Natural killer cell (primary cell): ENCODE results near the gene ARRB1. TPM values are rescaled to one million over a fixed set of nuclear protein-coding genes. Genes with fewer than 3 reads are reported as not detected.

Experiments used
- ATAC-seq, 3 donors: fragments of 150-1000 bp in 2 of 3; fragments of 200-7000 bp in 1 of 3; cut with Tn5 transposase; 1 replicate in 1 of 3; 2 replicates in 2 of 3; pipeline ENCODE4 v1.10.0; 2021; ENCODE audit warnings: mild to moderate bottlenecking in 2 of 3, moderate library complexity in 2 of 3
- DNase-seq, 2 donors: peaks; one replicate each; pipeline versions ENCODE4 v3.0.0 to v3.0.0-alpha.2; 2013 to 2021; ENCODE audit warnings: mixed read lengths in 1 of 2
- H3K27ac ChIP-seq: one replicate; pipeline ENCODE4 v1.5.1; 2013; ENCODE audit warnings: mild to moderate bottlenecking, low read length
- H3K27me3 ChIP-seq: one replicate; pipeline ENCODE4 v1.6.1; 2013; ENCODE audit warnings: low read length; ENCODE audit not compliant: control insufficient read depth, insufficient read depth
- H3K36me3 ChIP-seq: one replicate; pipeline ENCODE4 v1.6.1; 2013; ENCODE audit warnings: low read length; ENCODE audit not compliant: control insufficient read depth, insufficient read depth
- H3K4me1 ChIP-seq: one replicate; pipeline ENCODE4 v1.6.1; 2013; ENCODE audit warnings: low read length; ENCODE audit not compliant: control insufficient read depth, insufficient read depth
- H3K4me3 ChIP-seq: one replicate; pipeline ENCODE4 v1.5.1; 2013; ENCODE audit warnings: low read length
- H3K9me3 ChIP-seq: one replicate; pipeline ENCODE4 v1.6.1; 2013; ENCODE audit warnings: low read length; ENCODE audit not compliant: control insufficient read depth, insufficient read depth
- H3K27ac Mint-ChIP-seq, 2 donors: one replicate each; pipeline ENCODE4 v1.8.0; 2022; ENCODE audit warnings: mild to moderate bottlenecking in 2 of 2, mixed read lengths in 2 of 2, moderate library complexity in 1 of 2
- H3K27me3 Mint-ChIP-seq, 2 donors: one replicate each; pipeline ENCODE4 v1.8.0; 2022; ENCODE audit warnings: low read depth in 2 of 2, mixed read lengths in 2 of 2
- H3K36me3 Mint-ChIP-seq: one replicate; pipeline ENCODE4 v1.8.0; 2022; ENCODE audit warnings: mixed read lengths
- H3K4me1 Mint-ChIP-seq, 2 donors: one replicate each; pipeline ENCODE4 v1.8.0; 2022; ENCODE audit warnings: mixed read lengths in 2 of 2
- H3K4me3 Mint-ChIP-seq: one replicate; pipeline ENCODE4 v1.8.0; 2022; ENCODE audit warnings: mild to moderate bottlenecking, moderate library complexity, mixed read lengths
- H3K9me3 Mint-ChIP-seq, 2 donors: one replicate each; pipeline ENCODE4 v1.8.0; 2022; ENCODE audit warnings: mixed read lengths in 2 of 2
- WGBS: methylation state at CpG from one replicate; pipeline ENCODE4 v1.1.7; 2013; ENCODE audit warnings: missing lambda C conversion rate; ENCODE audit not compliant: insufficient coverage; 5-methylcytosine and 5-hydroxymethylcytosine counted together
- intact Hi-C: fragments of 100-400 bp; cut with micrococcal nuclease; formaldehyde crosslinking; loops from one replicate; pipeline ENCODE4 v1.14.2; 2022
- total RNA-seq, 4 donors: library from RNA; stranded (reverse); fragments of 120-200 nt in 1 of 4; gene quantifications; one replicate each; pipeline versions ENCODE4 v1.2.3 to v1.2.4, GENCODE V29; 2013 to 2022
- TF ChIP-seq, protein P1 (sequence below): fragments of 200-600 bp; IDR thresholded peaks from one replicate; pipeline ENCODE4 v1.8.0; 2022; ENCODE audit warnings: antibody characterized with exemption

ARRB1 gene
- total RNA-seq, 3 donors from 2014 or later (not counting 1 experiment from before 2014, with no cell fraction given) = 128 to 200 (median 174) TPM

DNA sequence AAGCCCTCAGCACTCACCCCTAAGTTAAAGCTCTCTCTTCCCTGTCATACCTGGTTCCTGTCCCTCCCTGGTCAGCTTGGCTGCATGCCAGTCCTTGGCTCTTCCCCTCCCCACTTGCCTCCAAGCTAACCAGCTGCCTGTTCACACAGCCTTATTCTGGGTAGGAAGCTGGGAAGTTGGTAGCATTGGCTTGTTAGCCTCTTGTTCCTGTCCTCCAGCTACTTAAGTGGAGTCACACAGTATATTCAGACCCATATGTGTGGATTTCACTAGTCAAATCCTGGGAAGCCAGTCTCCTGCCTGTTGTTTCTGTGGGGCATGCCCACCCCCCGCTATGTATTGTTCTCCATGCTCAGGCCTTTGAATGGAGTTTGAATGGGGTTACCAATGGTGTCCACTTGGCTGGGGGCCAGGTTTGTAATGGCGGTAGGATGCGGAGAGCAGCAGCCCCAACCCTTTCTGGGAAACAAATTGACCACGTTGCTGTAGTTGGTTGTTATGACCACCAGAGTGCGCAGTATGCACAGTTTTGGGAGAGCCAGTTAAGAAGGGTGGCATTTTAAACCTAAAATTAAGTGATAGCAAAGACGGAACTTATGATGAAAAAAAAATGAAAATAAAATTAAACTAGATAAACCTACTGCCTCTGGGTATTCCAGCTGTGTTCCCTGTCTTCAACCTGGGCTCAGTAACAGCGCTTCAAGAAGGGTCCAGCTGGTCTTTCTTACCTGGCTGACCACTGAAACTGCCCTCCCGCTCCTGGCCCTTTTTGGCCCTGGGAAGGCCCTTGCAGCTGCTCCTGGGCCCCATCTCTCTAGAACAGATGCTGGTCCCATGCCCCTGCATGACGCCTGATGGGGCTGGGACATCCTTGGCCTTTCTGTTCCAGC lies 37.2 kb upstream of the ARRB1 start:
- ATAC-seq = peak; percentile 85 to 91 (median 88)
- no peak overlapping the region for H3K27ac ChIP-seq
- intact Hi-C loops = loop anchor here (1.0 kb wide), 3 partner anchors 42 to 144 kb away; no protein-coding TSS in a partner anchor

DNA sequence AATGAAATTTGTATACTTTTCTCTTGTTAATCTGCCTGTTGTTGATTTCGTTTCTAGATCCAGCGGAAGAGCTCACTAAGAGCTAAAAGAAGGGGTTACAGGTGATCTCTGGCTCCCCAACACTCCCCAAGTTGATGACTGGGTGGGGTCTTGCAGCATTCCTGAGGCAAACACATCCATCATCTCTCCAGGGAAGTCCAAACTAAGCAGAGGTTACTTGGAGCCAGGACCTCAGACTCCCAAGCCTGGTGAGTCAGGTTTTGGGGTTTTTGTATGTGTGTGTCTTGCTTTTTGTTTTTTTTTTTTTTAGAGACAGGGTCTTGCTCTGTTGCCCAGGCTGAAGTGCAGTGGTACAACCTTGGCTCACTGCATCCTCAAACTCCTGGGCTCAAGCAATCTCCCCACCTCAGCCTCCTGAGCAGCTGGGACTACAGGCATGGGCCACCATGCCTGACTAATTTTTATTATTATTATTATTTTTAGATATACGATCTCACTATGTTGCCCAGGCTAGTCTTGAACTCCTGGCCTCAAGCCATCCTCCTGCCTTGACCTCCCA lies 36.4 kb upstream of the ARRB1 start:
- no peak overlapping the region for H3K4me3 ChIP-seq
- DNase-seq (no peak), ATAC-seq (no peak)
- H3K9me3 Mint-ChIP-seq = no peaks in the 10 kb centered on the region
- H3K4me1 Mint-ChIP-seq = peaks cover 18 to 19% of the 10 kb centered on the region in 2 donors
- TF ChIP-seq, protein P1, sequence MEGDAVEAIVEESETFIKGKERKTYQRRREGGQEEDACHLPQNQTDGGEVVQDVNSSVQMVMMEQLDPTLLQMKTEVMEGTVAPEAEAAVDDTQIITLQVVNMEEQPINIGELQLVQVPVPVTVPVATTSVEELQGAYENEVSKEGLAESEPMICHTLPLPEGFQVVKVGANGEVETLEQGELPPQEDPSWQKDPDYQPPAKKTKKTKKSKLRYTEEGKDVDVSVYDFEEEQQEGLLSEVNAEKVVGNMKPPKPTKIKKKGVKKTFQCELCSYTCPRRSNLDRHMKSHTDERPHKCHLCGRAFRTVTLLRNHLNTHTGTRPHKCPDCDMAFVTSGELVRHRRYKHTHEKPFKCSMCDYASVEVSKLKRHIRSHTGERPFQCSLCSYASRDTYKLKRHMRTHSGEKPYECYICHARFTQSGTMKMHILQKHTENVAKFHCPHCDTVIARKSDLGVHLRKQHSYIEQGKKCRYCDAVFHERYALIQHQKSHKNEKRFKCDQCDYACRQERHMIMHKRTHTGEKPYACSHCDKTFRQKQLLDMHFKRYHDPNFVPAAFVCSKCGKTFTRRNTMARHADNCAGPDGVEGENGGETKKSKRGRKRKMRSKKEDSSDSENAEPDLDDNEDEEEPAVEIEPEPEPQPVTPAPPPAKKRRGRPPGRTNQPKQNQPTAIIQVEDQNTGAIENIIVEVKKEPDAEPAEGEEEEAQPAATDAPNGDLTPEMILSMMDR = no peak
- no peaks in the 10 kb centered on the region for H3K36me3 ChIP-seq
- H3K36me3 Mint-ChIP-seq = no peaks in the 10 kb centered on the region
- no peaks in the 10 kb centered on the region for H3K27me3 Mint-ChIP-seq
- intact Hi-C loops = loop anchor here (1.0 kb wide), 3 partner anchors 42 to 144 kb away; no protein-coding TSS in a partner anchor
- 81% methylated on average over 3 of the region's 3 CpGs for WGBS
- H3K27ac ChIP-seq = no peak overlapping the region
- H3K4me1 ChIP-seq = peaks cover 28% of the 10 kb centered on the region
- H3K27me3 ChIP-seq = no peaks in the 10 kb centered on the region
- H3K9me3 ChIP-seq = no peaks in the 10 kb centered on the region
- no peak overlapping the region for H3K27ac Mint-ChIP-seq
- H3K4me3 Mint-ChIP-seq = no peak overlapping the region

More for the DNA sequence above, 37.2 kb upstream of the ARRB1 start:
- H3K4me3 ChIP-seq = no peak overlapping the region
- H3K36me3 Mint-ChIP-seq = no peaks in the 10 kb centered on the region
- peak; percentile 49 to 89 for DNase-seq
- TF ChIP-seq, protein P1 = peak; percentile 85
- H3K9me3 ChIP-seq = no peaks in the 10 kb centered on the region
- H3K4me3 Mint-ChIP-seq = no peak overlapping the region
- no peaks in the 10 kb centered on the region for H3K27me3 Mint-ChIP-seq
- WGBS = 34% methylated on average over 8 of the region's 9 CpGs
- H3K4me1 Mint-ChIP-seq = peaks cover 11 to 12% of the 10 kb centered on the region in 2 donors
- no peaks in the 10 kb centered on the region for H3K36me3 ChIP-seq
- no peaks in the 10 kb centered on the region for H3K27me3 ChIP-seq
- H3K27ac Mint-ChIP-seq = no peak overlapping the region
- H3K4me1 ChIP-seq = peaks cover 19% of the 10 kb centered on the region
- no peaks in the 10 kb centered on the region for H3K9me3 Mint-ChIP-seq

DNA sequence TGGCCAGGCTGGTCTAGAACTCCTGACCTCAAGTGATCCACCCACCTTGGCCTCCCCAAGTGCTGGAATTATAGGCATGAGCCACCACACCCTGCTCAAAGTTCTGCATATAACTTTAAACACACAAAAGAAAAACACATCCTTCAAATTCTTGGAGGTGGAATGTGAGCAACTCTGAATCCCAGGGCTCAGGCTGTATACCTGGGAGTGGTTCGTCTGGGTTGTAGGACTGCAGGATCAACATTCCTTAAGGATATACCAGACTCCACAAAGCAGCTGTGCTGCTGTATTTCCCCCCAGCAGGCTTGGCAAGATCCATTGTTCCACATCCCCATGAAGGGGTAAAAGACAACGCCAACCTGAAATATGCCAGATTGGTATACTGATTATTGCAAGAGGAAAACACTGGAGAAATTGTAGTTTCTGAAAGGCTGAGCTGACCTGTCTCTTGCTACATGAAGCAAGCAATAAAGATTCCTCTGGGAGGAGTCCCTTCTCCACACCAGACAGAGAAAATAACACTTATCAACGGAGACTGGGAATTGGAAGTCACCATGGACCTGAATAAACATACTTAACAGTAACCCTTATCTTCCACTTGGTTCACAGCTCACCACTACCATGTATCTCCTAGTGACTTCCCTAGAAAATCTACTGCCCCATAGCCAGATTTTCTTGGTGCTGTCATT lies 35.6 kb upstream of the ARRB1 start:
- 85% methylated on average over 3 of the region's 3 CpGs for WGBS
- ATAC-seq (no peak), DNase-seq (no peak)
- H3K27ac Mint-ChIP-seq = no peak overlapping the region
- no peak overlapping the region for H3K27ac ChIP-seq
- H3K9me3 Mint-ChIP-seq = no peaks in the 10 kb centered on the region
- no peak overlapping the region for H3K4me3 Mint-ChIP-seq
- H3K4me1 ChIP-seq = peaks cover 35% of the 10 kb centered on the region
- H3K36me3 ChIP-seq = no peaks in the 10 kb centered on the region
- H3K27me3 ChIP-seq = no peaks in the 10 kb centered on the region
- peaks cover 18 to 19% of the 10 kb centered on the region in 2 donors for H3K4me1 Mint-ChIP-seq
- no peak overlapping the region for H3K4me3 ChIP-seq
- no peaks in the 10 kb centered on the region for H3K36me3 Mint-ChIP-seq
- H3K27me3 Mint-ChIP-seq = no peaks in the 10 kb centered on the region
- no peaks in the 10 kb centered on the region for H3K9me3 ChIP-seq
- intact Hi-C loops = no loop called here
- TF ChIP-seq, protein P1 = no peak
